Tibial nerve (tissue), 4 donors: ENCODE results near the gene CFC1. TPM values are rescaled to one million over a fixed set of nuclear protein-coding genes. Genes with fewer than 3 reads are reported as not detected.
"Not testable (repeated sequence)": the region's sequence is repeated elsewhere in the genome, so short reads cannot be mapped to it uniquely, and the experiment has no call there.

Experiments
- DNase-seq, 2 donors: peaks; one replicate each; pipeline ENCODE4 v3.0.0-alpha.2; 2019; ENCODE audit warnings: low spot score in 2 of 2
- H3K27ac ChIP-seq, 4 donors: fragments of 200-600 bp; sonication (generic) in 3 of 4; one replicate each; pipeline ENCODE4 v1.5.1; 2017 to 2019; ENCODE audit warnings: mild to moderate bottlenecking in 1 of 4
- H3K27me3 ChIP-seq, 2 donors: fragments of 200-600 bp; sonication (generic) in 1 of 2; one replicate each; pipeline versions ENCODE4 v1.5.1 to v1.6.0; 2017 to 2019
- H3K36me3 ChIP-seq, 3 donors: fragments of 200-600 bp; sonication (generic); one replicate each; pipeline ENCODE4 v1.5.1; 2018 to 2019
- H3K4me1 ChIP-seq, 4 donors: fragments of 200-600 bp; sonication (generic) in 3 of 4; one replicate each; pipeline ENCODE4 v1.5.1; 2017 to 2019
- H3K4me3 ChIP-seq, 4 donors: fragments of 200-600 bp; sonication (generic) in 3 of 4; one replicate each; pipeline ENCODE4 v1.5.1; 2017 to 2019; ENCODE audit warnings: mild to moderate bottlenecking in 1 of 4, moderate library complexity in 1 of 4
- H3K9me3 ChIP-seq, 4 donors: fragments of 200-600 bp; sonication (generic) in 3 of 4; one replicate each; pipeline ENCODE4 v1.5.1; 2017 to 2019
- WGBS, 2 donors: methylation state at CpG; one replicate each; pipeline ENCODE4 v1.1.5; 2018; 5-methylcytosine and 5-hydroxymethylcytosine counted together
- total RNA-seq, 4 donors: library from RNA; depleted of rRNA; stranded (reverse); fragments of >200 nt; gene quantifications; one replicate each; pipeline ENCODE4 v1.1.0, GENCODE V29; 2016

The CFC1 gene
- total RNA-seq, 4 donors from 2014 or later, result not detected

DNA sequence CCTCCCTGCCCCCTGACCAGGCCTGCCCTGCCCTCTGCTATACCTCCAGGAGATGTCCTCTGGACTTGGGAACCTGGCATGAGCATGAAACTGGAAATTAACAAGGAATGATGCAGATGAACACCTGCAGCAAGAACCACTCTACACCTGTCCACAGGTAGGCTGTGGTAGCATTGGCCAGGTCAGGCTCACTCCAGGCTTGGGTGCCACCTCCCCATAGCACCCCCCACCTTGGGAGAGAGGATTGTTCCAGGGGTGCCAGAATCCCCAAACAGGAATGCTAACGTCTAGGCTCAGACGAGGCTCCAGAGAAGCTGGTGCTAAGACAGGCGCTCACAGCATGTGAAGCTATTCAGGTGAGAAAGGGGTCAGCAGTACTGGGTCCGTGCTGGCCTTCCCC, 5.4 kb downstream of the CFC1 start:
- WGBS, 2 donors, result 63 to 86% methylated on average over 2 of the region's 4 CpGs
- not testable (repeated sequence) for DNase-seq, H3K36me3 ChIP-seq, H3K27me3 ChIP-seq, H3K9me3 ChIP-seq, H3K4me3 ChIP-seq, H3K27ac ChIP-seq, H3K4me1 ChIP-seq

DNA sequence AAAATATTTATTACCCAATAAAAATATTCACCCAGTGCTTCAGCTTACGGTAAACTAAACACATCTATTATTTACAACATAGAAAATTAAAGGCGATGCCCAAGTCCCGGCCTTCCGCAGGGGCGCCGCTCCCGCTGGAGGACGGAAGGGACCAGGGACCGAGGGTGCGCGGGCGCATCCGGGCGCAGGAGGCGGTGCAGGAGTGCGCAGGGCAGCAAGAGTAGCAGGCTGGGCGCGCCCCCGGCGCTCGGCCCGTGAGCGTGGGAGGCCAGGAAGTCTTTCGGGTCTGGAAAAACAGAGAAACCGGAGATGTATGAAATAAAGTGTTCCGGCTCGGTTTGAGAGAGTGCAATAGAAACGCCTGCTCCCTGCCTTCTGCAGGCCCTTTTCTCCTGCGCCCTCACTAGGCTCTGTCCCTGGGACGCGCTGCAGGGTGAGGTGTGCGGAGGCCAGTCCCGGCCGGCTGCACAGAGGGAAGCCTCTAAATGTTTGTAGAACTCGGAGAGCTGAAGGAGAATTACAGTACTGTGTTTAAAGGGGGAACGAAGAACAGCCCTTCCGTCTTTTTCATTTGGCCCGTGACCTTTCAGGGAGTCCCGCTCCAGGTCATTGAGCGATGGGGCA, 6.5 kb downstream of the CFC1 start:
- not testable (repeated sequence) for H3K4me1 ChIP-seq, H3K27me3 ChIP-seq, DNase-seq, H3K9me3 ChIP-seq, H3K4me3 ChIP-seq, H3K36me3 ChIP-seq, H3K27ac ChIP-seq
- WGBS, 2 donors, result 12 to 32% methylated on average over 6 to 8 of the region's 40 CpGs

- not testable (repeated sequence) for H3K4me1 ChIP-seq, DNase-seq, H3K27me3 ChIP-seq, H3K36me3 ChIP-seq, H3K9me3 ChIP-seq, H3K4me3 ChIP-seq, H3K27ac ChIP-seq
- 22 to 23% methylated on average over 4 to 7 of the region's 7 CpGs for WGBS, 2 donors
These were observed 8.5 kb downstream of the CFC1 start for GRCh38 chr2:130590842-130591359.

- not testable (repeated sequence) for H3K27ac ChIP-seq, H3K27me3 ChIP-seq, H3K4me1 ChIP-seq, H3K4me3 ChIP-seq, DNase-seq, H3K36me3 ChIP-seq, H3K9me3 ChIP-seq
- 31 to 32% methylated on average over 5 of the region's 8 CpGs for WGBS, 2 donors
These were observed 9.1 kb downstream of the CFC1 start for GRCh38 chr2:130590170-130590841.

DNA sequence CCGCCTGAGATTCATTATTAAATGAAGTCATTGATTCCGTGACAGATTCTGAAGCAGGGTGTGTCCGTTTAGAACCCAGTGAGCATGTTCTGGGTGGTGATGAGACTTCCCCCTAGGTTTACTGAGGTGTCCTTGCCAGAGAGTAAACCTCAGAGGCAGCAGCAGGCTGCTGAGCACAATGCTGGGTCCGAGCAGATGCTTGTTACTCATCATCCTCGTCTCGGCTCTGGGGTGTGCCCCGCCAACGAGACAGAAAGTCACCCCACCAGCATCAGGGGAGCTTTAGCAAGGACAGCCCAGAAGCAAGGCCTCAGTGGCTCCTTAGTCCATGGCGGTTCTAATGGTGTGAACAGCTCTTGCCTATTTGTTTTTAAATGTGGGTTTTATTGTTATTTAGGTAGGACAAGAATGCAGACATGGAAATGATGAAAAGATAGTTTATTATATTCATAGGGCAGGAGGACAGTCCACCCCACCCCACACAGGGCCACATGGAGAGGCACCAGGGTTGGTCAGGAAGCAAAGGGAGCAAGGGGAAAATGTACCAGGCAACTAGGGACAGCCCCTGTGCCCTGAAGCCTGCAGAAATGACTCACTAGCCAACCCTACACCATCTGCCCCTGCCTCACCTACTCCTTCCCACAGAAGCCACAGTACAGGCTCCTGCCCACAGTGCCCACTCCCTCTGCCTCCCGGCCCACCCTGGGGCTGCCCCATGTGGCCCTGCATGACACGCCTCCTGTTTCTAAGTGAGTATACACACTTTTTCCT, 10.5 kb downstream of the CFC1 start:
- H3K4me3 ChIP-seq, H3K9me3 ChIP-seq, H3K27me3 ChIP-seq, DNase-seq, H3K4me1 ChIP-seq, H3K36me3 ChIP-seq, H3K27ac ChIP-seq: not testable (repeated sequence)
- WGBS, 2 donors, result 89 to 100% methylated on average over 1 of the region's 11 CpGs

DNA sequence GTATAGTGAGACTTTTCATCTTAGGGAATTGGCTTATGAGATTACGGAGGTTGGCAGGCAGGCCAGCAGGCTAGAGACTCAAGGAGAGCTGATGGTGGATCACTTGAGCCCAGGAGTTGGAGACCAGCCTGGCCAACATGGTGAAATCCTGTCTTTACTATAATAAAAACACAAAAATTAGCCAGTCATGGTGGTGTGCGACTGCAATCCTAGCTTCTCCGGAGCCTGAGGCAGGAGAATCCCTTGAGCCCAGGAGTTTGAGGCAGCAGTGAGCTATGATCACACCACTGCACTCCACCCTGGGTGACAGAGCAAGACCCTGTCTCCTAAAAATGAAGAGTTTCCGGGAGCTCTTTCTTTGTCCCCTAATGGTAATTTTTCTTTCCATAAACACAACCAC, 14.6 kb downstream of the CFC1 start:
- whole genome bisulfite sequencing, 2 donors, result 94 to 100% methylated on average over 2 of the region's 4 CpGs
- not testable (repeated sequence) for H3K4me1 ChIP-seq, H3K9me3 ChIP-seq, H3K27me3 ChIP-seq, H3K27ac ChIP-seq, H3K36me3 ChIP-seq, DNase-seq, H3K4me3 ChIP-seq

- DNase-seq, H3K36me3 ChIP-seq, H3K9me3 ChIP-seq, H3K4me1 ChIP-seq, H3K4me3 ChIP-seq, H3K27me3 ChIP-seq, H3K27ac ChIP-seq: not testable (repeated sequence)
- WGBS, 2 donors, result 78 to 79% methylated on average over 4 to 5 of the region's 7 CpGs
These were observed 15.8 kb downstream of the CFC1 start for GRCh38 chr2:130583582-130583981.

DNA sequence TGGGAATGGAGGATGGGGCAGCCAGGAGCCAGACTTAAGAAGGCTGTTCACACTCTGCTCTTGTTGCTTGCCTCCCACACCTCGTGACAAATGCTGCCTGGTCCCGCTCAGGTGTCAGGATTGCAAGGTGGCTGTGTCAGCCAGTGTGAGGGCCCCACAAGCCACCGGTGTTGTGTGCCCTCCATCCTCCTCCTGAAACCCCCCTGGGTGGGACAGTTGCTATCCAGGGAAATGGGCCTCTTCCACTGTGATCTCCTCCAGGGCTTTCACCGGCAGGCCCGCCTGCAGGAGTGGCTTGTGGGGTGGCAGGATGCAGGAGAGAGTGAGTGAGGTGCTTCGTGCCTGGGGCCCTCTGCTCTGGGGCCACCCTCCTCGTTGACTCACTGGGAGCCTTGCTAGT, 16.4 kb downstream of the CFC1 start:
- H3K27ac ChIP-seq, H3K36me3 ChIP-seq, H3K27me3 ChIP-seq, H3K4me3 ChIP-seq, DNase-seq, H3K9me3 ChIP-seq, H3K4me1 ChIP-seq: not testable (repeated sequence)
- 80% methylated on average over 1 of the region's 7 CpGs; no CpG with 5 or more reads in 1 of the 2 donors for WGBS, 2 donors

DNA sequence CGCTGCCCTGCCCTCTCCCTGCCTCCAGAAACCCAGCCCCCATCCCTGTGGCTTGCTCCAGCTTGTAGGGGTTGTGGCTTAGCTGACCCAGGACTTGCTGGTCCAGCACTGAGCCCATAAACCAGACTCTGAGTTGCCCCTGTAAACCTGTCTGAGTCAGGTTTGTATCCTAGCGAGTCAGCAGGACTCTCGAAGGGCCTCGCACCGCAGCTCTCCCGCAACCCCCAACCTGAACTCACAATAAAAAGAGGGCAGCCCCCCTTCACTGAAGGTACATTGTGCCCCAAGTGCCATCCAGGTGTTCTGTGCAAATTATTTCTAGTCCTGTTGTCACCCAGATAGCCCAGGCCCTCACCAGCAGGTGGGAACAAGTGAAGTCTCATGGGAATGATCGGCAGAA, 17.9 kb downstream of the CFC1 start:
- not testable (repeated sequence) for H3K9me3 ChIP-seq

GRCh38 chr2:130579121-130579520, 20.3 kb downstream of the CFC1 start:
- not testable (repeated sequence) for H3K36me3 ChIP-seq, DNase-seq, H3K9me3 ChIP-seq, H3K4me1 ChIP-seq, H3K27me3 ChIP-seq, H3K27ac ChIP-seq, H3K4me3 ChIP-seq
- 78 to 83% methylated on average over 4 to 5 of the region's 7 CpGs for WGBS, 2 donors

More for the DNA sequence above, 17.9 kb downstream of the CFC1 start:
- not testable (repeated sequence) for H3K27ac ChIP-seq, H3K4me1 ChIP-seq, DNase-seq, H3K27me3 ChIP-seq, H3K36me3 ChIP-seq, H3K4me3 ChIP-seq
- 88% methylated on average over 5 of the region's 7 CpGs; no CpG with 5 or more reads in 1 of the 2 donors for WGBS, 2 donors

DNA sequence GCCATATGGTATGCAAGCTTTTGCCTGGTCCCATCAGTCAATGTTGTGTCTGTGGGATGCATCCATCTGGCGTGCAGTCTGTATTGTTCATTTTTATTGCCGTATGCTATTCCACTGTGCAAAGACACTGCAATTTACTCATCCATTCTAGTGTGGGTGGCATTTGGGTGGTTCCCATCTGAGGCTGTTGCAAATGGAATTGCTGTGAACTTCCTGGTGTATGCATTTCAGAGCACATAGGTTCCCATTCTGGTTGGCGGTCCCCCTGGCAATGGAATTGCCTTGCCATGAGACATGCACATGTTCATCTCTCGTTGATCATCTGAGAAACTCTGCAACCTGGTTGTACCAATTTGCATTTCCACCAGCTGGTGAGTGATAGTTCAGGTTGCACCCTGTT, 21.8 kb downstream of the CFC1 start:
- H3K36me3 ChIP-seq, H3K27ac ChIP-seq, H3K9me3 ChIP-seq, H3K27me3 ChIP-seq, H3K4me3 ChIP-seq, H3K4me1 ChIP-seq, DNase-seq: not testable (repeated sequence)
- WGBS, 2 donors, result no CpG with 5 or more reads among the region's 4 CpGs

DNA sequence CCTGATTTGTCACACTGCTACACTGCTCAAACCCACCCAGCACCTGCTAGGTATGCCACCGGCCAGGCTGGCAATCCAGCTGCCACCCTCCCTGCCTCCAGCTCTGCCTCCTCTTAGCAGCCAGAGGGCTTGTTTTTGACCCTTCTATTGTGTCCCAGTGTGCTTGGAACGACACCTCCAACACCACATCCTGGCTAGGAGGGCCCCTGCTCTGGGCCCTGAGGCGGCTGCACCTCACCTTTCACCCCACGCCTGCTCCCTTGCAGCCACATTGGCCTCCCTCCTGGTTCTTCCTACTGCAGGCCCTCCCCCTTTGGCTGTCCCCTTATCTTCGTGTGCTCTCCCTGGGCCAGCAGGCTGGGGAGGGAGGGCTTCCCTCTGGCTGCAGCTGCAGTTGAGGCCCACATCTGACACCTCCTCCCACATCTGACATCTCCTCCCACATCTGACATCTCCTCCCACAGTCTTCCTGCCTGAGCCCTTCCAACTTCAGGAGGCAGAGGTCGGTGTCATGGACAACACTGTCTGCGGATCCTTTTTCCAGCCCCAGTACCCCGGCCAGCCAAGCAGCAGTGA, 23.1 kb downstream of the CFC1 start:
- not testable (repeated sequence) for H3K27ac ChIP-seq, H3K27me3 ChIP-seq, H3K9me3 ChIP-seq, H3K4me3 ChIP-seq, DNase-seq, H3K4me1 ChIP-seq, H3K36me3 ChIP-seq
- WGBS, 2 donors, result no CpG with 5 or more reads among the region's 8 CpGs

DNA sequence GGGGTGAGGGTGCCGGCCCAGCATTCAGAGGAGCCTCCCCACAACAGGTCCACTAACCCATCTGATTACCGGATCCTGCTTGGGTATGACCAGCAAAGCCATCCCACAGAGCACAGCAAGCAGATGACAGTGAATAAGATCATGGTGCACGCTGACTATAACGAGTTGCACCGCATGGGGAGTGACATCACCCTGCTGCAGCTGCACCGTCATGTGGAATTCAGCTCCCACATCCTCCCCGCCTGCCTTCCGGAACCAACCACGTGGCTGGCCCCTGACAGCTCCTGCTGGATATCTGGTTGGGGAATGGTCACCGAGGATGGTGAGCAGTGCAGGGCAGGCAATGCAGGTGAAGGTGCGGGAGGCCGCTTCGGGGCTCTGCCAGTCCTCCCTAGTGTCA, 25.1 kb downstream of the CFC1 start:
- no CpG with 5 or more reads among the region's 13 CpGs for WGBS, 2 donors
- not testable (repeated sequence) for H3K27ac ChIP-seq, H3K4me3 ChIP-seq, DNase-seq, H3K36me3 ChIP-seq, H3K9me3 ChIP-seq, H3K27me3 ChIP-seq, H3K4me1 ChIP-seq
